ENCODE data around the gene MRAS. TPM values are rescaled to one million over a fixed set of nuclear protein-coding genes. Genes with fewer than 3 reads are reported as not detected.

MRAS gene
- total RNA-seq, 1 donor from 2014 or later = not detected

DNA sequence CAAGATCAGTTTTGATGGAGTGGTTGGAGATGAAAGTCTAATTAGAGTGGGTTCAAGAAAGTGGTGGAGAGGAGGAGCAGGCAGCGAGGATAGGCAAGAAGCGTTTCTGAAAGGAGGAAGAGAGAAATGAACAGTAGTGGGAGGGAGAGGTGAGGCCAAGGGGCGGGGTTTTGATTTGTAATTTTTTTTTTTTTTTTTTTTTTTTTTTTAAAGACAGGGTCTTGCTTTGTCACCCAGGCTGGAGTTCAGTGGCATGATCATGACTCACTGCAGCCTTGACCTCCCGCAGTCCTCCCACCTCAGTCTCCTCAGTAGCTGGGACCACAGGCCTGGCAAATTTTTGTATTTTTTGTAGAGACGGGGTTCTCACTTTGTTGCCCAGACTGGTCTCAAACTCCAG lies 36.6 kb downstream of the MRAS start:
- intact Hi-C loops (cut with micrococcal nuclease) = no loop called here

DNA sequence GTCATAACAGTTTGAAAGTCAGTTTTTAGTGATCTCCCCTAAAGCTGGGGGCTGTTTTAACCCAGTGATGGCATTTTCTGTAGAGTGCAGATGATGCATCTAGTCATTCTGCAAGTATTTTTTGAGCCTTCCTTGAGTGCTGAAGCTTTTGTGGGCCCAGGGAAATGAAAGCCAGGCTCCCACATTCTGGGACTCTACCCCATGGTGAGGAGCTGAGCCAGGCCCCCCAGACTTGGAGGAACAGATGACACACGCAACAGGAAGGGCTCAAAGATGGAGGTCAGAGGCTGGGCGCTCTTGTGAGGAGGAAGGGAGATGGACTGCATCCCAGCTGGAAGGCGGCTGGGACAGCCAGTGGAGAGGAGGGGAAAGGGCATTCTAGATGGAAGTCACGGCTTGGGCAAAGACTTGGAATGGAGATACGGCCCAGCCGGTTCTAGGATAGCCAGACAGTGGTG lies 40.8 kb downstream of the MRAS start:
- intact Hi-C loops (cut with micrococcal nuclease) = no loop called here

DNA sequence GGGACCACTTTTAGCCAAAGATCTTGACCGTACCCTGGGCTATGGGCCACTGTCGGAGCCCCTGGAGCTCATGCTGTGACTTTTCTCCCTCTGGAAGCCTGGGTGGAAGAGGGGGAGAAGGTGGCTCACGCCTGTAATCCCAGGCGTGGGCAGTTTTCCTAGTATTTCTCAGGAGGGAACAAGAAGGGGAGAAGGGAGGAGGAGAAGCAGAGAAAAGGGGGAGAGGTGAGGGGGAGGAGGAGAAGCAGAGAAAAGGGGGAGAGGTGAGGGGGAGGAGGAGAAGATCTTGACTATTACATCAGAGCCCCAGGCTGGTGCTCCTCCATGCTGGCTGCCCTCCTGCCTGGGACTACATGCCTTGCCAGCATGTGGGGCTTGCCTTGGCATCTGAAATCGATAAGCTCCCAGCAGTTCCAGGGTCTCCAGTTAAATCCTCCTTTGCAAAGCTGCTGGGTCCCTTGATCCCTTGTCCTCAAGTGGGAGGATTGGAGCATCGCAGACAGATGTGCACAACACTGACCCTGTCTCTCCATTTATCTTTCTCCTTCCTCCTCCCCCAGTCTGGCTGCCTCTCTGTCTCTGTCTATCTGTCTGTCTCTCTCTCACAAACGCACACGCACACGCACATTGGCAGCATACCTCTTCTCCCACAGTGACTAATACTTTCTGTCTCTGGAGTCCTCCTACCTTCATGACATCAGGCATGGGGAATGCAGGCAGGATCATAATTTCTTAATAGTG lies 41.6 kb downstream of the MRAS start:
- intact Hi-C loops (cut with micrococcal nuclease) = no loop called here

DNA sequence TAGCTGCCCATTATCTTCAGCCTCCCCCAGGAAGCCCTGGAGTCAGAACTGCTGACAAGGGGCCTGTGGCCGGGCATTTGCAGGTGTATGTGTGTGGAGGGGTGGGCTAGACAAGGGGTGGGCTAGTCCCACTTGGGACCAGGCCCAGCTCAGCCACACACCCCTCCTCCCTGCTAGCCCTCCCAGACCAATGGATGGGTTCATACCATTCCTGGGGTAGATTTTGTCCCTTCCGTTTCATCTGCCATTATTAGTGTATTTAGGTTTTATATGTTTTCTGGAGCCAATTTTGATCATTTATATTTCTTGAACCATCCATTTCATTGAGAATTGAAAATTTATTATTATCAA lies 42.2 kb downstream of the MRAS start:
- intact Hi-C loops (cut with micrococcal nuclease) = no loop called here

DNA sequence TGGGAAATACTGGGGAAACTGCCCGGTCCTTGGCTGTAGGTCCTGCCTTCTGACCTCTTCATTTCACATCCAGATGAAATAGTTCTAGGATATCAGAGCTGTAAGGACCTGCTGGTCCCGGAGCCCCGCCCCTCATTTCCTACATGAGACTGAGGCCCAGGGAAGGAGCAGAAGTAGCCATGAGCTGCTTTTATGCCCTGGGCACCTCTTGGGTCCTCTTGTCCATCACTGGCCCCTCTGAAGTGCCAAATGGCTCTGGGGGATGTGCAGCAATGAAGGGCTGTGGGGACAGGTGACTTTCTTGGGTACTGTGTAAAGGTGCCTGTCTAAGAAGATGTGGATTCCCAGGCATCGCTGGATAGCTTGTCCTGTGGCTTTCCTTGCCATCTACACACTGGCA lies 45.8 kb downstream of the MRAS start:
- intact Hi-C loops (cut with micrococcal nuclease) = no loop called here

DNA sequence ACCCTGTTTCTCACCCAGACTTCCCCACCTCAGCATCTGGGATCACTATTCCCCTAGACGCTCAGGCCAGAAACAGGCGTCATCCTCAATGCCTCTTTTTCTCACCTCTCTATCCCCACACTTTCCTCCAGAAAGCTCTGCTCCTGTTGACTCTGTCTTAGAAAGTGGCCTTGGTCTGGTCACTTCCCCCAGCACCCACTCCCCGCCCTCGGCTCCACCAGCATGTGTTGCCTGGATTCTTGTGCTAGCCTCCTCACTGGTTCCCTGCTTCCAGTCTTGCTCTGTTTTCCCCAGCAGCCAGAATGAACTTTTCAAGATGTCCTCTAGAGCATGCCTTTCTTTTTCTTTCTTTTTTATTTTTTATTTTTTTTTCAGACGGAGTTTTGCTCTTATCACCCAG lies 46.3 kb downstream of the MRAS start:
- intact Hi-C loops (cut with micrococcal nuclease) = no loop called here

DNA sequence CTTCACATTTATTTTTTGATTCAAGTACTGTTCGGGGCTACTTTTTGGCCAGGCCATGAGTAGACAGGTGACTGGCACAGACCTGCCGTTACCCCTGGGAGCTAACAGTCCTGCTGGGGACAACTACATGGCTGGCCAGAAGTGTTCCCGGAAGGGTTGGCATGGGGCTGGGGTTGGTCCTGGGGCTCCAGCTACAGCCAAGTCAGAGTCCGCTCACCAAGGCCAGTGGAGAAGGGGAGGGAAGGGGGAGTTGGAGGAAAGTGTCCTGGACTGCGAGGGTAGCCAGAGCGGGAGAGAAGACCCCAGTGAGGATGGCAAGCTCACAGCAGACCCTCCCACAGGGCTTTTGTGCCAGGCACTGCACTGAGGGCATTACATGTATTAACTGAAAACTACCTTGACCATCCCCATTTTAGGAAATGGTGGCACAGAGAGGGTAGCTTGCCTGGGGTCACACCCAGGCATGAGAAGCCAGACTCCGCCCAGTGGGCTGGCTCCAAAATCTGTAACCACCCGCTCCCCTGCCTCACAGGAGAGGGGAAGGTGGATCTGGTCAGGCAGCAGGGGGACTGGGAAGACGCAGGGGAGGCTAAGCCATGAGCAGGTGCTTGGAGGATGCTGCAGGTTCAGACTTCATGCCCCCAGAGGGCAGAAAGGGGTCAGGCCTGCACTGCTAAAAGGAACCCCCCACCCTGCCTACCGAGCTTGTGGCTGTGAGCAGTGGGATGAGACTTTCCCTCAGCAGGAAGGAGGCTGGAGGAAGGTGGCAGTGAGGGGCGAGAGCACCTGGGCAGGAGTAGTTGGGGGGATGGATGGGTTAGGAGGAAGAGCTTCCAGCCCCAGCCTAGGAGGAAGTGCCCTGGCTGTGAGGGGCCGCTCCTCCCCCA lies 47.7 kb downstream of the MRAS start:
- intact Hi-C loops (cut with micrococcal nuclease) = no loop called here

DNA sequence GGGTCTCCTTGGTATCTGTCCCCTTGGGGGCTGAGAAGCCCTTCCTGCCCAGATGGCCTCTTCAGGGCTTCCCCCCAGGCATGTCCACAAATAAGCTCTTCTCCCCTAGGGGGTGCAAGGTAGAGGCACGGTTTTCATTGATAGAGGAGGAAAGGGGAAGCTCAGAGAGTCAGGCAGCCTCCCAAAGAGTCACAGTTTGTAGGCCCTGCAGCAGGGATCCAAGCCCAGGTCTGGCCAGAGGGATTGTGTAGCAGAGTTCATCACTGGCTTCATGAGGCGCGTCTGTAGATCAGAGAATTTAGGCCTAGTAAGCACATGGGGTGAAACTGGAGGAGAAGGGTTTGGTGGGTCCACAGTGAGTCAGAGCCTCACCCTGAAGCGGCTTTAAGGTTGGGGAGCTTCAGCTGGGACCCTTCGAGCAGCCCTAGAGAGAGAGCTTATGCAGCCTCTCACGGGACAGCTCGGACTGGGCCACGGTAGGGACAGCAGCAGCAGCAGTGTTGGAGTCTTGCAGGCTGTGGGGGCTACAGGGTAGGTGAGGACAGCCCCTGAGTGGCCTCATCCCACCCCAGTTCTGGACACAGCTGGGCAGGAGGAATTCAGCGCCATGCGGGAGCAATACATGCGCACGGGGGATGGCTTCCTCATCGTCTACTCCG lies 48.5 kb downstream of the MRAS start:
- intact Hi-C loops (cut with micrococcal nuclease) = no loop called here

DNA sequence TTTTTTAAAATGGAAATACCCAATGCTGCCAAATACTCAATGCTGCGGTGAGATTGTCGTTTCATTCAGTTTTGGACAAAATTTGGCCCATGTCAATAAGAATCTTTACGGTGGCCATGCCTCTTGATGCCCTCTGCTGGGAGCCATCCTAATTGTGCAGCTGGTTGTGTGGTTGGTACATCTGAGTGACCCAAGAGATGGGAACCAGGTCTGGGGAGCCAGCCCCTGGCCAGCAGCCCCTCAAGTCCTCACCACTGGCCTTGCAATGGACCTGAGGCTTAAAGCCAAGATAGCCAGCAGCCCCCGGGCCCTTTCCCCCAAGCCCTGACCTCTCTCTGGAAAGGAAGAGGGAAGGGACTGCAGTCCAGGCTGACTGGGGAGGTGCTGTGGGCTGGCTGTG lies 49.6 kb downstream of the MRAS start:
- intact Hi-C loops (cut with micrococcal nuclease) = no loop called here

DNA sequence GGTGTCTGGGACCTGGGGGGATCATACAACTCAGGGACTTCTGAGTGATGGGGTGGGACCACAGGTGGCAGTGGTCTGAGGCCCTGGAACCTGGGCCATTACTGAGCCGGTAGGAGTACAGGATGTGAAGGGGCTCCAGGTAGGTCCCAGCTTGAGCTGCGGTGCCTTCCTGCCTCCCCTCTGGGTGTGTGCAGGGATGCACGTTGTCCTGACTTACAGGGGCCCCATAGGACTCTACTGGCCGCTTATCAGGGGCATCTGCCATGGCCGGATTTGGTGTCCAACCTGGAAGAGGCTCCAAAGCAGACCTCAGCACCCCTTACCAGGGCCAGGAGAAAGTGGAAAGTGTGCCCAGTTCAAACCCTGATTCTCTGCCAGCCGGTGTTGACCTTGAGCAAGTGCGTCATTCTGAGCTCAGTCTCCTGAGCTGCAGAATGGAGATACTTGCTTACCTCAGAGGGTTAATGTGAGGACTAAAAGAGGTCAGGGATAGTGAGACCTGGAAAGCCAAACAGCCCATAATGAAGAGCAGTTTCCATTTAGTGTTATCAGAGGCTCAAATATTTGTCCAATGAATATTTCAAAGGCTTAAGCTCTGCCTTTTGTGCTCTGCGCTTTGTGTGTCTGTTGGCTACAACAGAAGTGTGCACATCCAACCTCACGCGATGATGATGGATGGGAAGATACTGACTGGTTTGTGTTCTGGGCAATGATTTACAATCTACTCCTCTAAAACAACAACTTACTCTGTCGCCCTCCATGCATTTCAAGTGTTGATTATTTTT lies 50.6 kb downstream of the MRAS start:
- intact Hi-C loops (cut with micrococcal nuclease) = no loop called here

DNA sequence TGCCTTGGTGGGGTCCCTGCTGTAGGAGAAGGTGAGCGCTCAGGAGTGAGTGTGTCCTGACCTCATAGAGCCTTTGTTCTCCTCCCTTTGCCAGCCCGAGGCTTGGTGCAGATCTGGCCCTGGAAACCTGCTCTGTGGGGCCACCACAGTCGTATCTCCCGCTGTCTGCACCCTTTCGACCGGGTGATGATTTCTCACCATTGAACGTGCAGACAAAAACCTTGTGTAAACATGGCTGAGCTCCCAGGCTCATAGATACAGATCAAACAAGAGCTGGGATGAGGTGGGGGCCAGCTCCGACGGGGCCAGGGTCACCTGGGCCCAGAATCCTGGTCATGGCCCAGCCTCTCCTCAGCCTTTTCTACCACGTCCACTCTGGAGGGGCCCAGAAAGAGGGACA lies 51.4 kb downstream of the MRAS start:
- intact Hi-C loops (cut with micrococcal nuclease) = no loop called here

DNA sequence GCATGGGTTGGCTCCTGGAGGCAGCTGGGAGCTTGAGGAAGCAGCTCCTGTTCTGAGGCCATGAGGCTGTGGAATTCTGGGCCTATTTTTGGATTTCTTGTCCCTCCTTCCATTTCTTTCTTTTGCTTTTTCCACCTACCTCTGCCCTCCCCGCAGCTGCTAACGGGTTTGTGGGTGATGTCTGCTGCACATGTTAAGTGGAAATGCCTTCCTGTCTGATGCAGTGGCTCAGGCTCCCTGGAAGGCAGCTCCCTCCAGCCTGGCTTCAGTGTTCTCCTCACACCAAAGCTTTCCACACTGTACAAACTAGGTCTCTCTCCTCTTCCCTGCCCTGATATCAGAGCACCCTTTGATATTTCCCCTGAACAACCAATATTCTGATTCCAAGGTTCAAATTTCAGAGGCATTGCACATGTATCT lies 52.3 kb downstream of the MRAS start:
- intact Hi-C loops (cut with micrococcal nuclease) = no loop called here

DNA sequence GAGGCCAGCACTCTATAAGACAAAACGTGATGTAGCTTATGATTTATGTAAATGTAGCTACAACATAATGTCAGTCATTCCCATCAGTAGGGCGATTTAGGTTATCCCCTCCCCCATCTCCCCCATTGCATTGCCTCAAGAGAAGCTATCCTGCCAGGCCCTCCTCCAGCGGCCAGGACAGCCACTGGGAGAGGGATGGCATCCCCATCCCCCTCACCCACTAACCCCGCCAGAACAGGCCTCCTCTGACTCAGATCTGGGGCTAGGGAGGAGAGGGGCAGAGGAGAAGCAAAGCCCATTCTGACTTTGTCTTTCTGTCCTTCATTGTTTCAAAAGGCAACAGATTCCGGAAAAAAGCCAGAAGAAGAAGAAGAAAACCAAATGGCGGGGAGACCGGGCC lies 53.5 kb downstream of the MRAS start:
- intact Hi-C loops (cut with micrococcal nuclease) = no loop called here

DNA sequence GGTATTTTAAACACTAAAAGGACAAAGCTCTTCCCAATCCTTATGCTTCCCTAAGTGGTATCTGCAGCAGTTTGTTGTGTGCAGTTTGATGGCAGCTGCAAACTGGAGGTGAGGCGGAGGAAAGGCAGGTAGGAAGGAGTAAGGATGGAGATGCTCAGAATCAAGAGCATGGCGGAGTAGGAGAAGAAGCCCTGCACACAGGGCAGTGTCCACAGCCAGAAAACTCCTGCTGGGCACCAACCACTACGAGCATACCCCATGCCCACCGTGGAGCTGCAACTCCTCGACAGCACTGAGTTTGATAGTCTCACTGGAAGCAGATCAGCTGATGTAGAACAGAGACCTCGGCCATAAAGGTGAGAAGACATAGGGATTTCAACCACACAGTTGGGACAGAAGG lies 55.7 kb downstream of the MRAS start:
- intact Hi-C loops (cut with micrococcal nuclease) = no loop called here

DNA sequence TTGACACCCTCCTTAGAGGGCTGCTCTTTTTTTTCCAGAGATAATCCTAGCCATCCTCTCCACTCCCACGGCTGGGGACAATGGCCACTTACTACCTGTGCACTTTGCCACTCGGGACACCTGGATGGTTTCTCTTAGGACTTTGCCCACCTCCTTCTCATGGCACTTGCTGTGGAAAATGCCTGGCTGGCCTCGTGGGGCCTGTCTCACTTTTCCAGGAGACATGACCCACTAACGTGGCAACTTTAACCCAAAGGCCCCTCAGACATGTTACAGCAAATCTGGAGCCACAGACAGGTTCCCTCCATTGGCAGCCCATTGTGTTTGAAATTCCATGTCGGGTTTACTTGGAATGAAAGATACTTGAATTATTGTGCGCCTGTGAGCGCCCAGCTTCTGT lies 56.6 kb downstream of the MRAS start:
- intact Hi-C loops (cut with micrococcal nuclease) = no loop called here

DNA sequence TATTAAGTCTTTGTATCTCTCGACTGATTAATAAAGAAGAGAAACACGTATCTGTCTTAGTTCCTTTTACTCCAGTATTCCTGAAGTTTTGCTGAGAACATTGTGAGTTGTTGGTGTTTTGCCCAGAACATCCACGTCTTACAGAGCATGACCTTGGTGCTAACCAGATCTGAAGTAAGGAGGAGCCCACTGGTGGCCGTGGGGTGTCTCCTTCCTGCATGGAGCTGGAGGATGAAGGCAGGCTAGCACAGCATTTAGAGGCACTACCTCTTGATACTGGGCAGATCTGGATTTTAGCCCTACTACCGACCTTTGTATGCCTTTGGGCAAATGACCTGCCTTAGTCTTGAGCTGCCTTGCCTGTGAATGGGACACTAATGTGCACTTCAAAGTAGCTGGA lies 57.1 kb downstream of the MRAS start:
- intact Hi-C loops (cut with micrococcal nuclease) = no loop called here

DNA sequence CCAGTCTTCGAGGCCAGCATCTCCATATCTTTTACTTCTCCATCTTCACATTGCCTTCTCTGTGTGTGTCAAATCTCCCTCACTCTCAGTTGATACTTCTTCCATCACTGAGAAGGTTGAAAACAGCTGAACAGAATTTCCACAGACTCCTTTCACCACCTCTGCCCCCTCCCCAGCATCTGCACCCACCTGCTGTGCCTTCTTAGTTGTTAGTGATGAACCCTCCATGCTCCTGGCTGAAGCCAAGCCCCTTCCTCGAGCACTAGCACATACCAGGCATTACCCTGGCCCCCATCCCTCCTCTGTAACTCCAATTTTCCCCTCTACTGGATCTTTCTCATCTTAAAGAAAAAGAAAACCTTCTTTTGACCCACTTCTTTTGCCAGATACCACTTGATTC lies 58.2 kb downstream of the MRAS start:
- intact Hi-C loops (cut with micrococcal nuclease) = no loop called here

DNA sequence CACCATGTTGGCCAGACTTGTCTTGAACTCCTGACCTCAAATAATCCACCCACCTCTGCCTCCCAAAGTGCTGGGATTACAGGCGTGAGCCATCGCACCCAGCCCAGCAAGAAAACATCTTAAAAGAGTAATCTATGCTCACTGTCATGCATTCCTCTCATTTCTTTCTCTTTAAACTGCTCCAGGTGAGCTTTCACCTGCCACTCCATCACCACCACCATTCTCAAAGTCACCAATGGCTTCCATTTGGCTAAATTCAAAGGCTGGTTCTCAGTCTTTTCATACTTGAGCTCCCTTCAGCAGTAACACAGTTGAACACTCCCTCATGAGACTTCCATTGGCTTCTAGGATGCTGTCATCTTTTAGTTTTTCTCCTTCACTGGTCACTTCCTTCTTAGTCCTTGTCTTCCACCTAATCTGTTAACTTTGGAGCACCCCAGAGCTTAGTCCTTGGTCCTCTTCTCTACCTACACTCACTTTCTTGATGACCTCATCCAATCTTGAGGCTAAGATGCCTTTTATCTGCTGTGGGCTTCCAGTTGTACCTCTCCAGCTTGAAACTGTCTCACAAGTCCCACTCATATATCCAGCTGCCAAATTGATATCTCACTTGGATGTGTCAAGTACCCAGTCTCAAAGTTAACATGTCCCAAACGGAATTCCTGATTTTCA lies 59.0 kb downstream of the MRAS start:
- intact Hi-C loops (cut with micrococcal nuclease) = no loop called here

DNA sequence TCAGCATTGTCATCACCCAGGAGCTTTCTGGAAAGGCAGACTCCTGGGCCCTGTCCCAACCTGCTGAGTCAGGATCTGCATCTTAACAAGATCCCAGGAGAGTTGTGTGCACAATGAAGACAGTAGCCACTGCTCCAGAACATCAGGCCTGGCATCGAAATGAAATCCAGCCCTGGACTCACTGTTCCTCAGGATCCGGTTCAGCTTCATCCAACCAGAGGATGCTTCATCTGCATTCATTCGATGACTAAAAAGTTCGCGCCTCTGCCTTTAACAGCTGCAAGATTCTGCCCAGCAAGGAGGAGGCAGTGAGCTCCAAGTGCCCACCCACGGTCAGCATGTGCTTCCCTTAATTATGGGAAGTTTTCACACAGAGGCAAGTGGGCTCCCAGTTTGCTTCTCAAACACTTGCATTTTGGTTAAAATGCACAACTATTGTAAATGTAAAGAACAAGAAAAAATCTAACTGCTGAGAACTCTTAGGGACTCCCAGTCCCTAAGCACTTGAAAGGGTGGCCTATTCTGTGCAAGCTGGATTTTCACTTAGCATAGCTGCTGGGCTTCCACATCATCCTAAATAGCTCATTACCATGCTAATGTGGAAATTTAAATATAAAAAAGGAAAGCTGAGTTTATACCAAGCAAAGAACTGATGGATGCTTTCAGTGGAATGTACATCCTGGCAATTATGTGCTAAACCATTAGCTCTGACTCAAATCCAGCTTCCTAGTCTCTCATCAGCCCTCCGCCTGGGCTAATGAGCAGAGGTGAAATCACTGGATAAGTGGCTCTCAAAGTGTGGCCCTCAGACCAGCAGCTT lies 60.6 kb downstream of the MRAS start:
- intact Hi-C loops (cut with micrococcal nuclease) = no loop called here

Data from T-helper 2 cell treated with Interferon-gamma antibody and Interleukin-4, amounts not matched to agents 100 ng/mL and 5 ng/mL, for 36 hours (primary cell).